EH (cell line): ENCODE data around the gene KRT79.
"Not testable (repeated sequence)": the region's sequence is repeated elsewhere in the genome, so short reads cannot be mapped to it uniquely, and the experiment has no call there.

Source experiments
- DNase-seq: peaks from one replicate; pipeline ENCODE4 v3.0.0-alpha.2; 2015; ENCODE audit warnings: low read depth

The KRT79 gene

GRCh38 chr12:52833922-52834726 lies at the start of gene KRT79:
Gene KRT79, minus strand, starts transcription at chr12:52834311. Its CDS starts 51 bp downstream, at chr12:52834260.
- DNase-seq, result no peak

GRCh38 chr12:52880499-52880898 lies 46.4 kb upstream of the KRT79 start:
- DNase-seq, result not testable (repeated sequence)

- DNase-seq, result peak; percentile 91
These were observed 45.6 kb upstream of the KRT79 start for GRCh38 chr12:52879394-52880351.

- no peak for DNase-seq
These were observed 44.6 kb upstream of the KRT79 start for GRCh38 chr12:52878507-52879393.

GRCh38 chr12:52877242-52877641 lies 43.1 kb upstream of the KRT79 start:
- DNase-seq, result no peak

GRCh38 chr12:52876372-52876771 lies 42.3 kb upstream of the KRT79 start:
- DNase-seq, result no peak

GRCh38 chr12:52874573-52875435 lies 40.7 kb upstream of the KRT79 start:
- no peak for DNase-seq

- DNase-seq, result peak; percentile 96
These were observed 39.9 kb upstream of the KRT79 start for GRCh38 chr12:52873832-52874572.

- DNase-seq, result no peak
These were observed 39.4 kb upstream of the KRT79 start for GRCh38 chr12:52873513-52873831.

GRCh38 chr12:52872644-52873389 lies 38.7 kb upstream of the KRT79 start:
- DNase-seq, result no peak

GRCh38 chr12:52871291-52872039 lies 37.4 kb upstream of the KRT79 start:
- DNase-seq, result peak; percentile 96

GRCh38 chr12:52870361-52871290 lies 36.5 kb upstream of the KRT79 start:
- DNase-seq, result peak; percentile 53

- DNase-seq, result no peak
These were observed 33.5 kb upstream of the KRT79 start for GRCh38 chr12:52867642-52868041.

GRCh38 chr12:52867152-52867551 lies 33.0 kb upstream of the KRT79 start:
- no peak for DNase-seq

- peak; percentile 76 for DNase-seq
These were observed 31.2 kb upstream of the KRT79 start for GRCh38 chr12:52865090-52865944.

- DNase-seq, result no peak
These were observed 27.9 kb upstream of the KRT79 start for GRCh38 chr12:52862023-52862422.

- no peak for DNase-seq
These were observed 27.4 kb upstream of the KRT79 start for GRCh38 chr12:52861511-52861910.
